Measurements from ENCODE around the gene RHOBTB1. TPM values are rescaled to one million over a fixed set of nuclear protein-coding genes. Genes with fewer than 3 reads are reported as not detected.
A peak's percentile ranks its signal among the peaks of the same experiment; 100 is the strongest.

RHOBTB1 gene, protein sequence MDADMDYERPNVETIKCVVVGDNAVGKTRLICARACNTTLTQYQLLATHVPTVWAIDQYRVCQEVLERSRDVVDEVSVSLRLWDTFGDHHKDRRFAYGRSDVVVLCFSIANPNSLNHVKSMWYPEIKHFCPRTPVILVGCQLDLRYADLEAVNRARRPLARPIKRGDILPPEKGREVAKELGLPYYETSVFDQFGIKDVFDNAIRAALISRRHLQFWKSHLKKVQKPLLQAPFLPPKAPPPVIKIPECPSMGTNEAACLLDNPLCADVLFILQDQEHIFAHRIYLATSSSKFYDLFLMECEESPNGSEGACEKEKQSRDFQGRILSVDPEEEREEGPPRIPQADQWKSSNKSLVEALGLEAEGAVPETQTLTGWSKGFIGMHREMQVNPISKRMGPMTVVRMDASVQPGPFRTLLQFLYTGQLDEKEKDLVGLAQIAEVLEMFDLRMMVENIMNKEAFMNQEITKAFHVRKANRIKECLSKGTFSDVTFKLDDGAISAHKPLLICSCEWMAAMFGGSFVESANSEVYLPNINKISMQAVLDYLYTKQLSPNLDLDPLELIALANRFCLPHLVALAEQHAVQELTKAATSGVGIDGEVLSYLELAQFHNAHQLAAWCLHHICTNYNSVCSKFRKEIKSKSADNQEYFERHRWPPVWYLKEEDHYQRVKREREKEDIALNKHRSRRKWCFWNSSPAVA
- total RNA-seq: 13.5 TPM
- long read RNA-seq, full-length matches to known transcripts: 9 of 21 reads
- long read RNA-seq, partial matches to known transcripts: 5 of 21 reads
- long read RNA-seq, other reads (novel, unspliced or antisense): 7 of 21 reads

DNA sequence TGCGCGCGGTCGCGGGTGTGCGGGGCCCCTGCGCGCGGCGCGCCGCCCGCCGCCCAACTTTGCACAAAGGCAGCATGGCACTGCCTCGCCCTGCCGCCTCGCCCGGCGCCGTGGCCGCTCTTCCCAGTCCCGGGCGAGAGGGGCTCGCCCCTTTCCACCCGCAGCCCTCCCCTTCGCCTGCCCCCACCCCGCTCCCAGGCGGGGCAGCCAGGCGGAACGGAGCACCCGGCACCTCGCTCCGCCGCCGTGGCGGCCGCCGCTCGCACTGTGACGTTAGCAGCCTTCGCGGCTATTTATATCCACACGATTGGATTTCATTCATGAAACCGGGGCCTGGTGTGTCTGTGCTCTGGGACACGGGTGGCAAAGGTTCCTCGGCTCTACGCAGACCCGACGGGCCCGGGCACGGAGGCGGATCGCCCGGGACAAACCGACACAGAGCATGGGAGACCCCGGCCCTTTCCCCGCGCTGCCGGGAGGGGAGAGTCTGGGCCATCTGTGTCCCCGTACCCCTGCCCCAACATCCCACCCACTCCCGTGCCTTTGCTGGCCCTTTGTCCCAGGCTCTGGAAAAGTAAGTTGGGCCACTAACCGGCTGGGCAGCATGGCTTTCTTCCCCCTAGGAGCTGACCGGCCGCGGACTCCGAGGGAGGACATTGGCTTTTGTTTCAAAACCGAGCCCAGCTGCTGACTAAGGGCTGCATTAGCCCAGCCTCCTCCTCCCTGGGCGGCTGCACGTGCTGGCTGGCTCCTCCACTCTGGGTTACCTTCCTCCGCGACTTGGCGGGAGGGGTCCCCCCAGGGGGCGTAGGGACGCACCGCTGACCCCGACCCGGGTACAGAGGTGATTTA is at the start of gene RHOBTB1:
RHOBTB1 (minus strand) TSS at position 128 of the 852 bp plus-strand sequence. CDS start 32,643 bp downstream, outside the sequence.
- H3K27me3 ChIP-seq (ENCODE audit: low read depth): no peaks in the 10 kb centered on the region
- H3K27ac ChIP-seq: peak within 1 kb of the TSS; percentile 96
- ATAC-seq (peak; percentile 91 to 93), DNase-seq (peak; percentile 81)
- no peaks in the 10 kb centered on the region for H3K9me3 ChIP-seq
- TF ChIP-seq, protein P1, sequence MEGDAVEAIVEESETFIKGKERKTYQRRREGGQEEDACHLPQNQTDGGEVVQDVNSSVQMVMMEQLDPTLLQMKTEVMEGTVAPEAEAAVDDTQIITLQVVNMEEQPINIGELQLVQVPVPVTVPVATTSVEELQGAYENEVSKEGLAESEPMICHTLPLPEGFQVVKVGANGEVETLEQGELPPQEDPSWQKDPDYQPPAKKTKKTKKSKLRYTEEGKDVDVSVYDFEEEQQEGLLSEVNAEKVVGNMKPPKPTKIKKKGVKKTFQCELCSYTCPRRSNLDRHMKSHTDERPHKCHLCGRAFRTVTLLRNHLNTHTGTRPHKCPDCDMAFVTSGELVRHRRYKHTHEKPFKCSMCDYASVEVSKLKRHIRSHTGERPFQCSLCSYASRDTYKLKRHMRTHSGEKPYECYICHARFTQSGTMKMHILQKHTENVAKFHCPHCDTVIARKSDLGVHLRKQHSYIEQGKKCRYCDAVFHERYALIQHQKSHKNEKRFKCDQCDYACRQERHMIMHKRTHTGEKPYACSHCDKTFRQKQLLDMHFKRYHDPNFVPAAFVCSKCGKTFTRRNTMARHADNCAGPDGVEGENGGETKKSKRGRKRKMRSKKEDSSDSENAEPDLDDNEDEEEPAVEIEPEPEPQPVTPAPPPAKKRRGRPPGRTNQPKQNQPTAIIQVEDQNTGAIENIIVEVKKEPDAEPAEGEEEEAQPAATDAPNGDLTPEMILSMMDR (IDR thresholded peaks at IDR 0.05): no peak
- H3K4me1 ChIP-seq: peaks cover 17% of the 10 kb centered on the region
- H3K36me3 ChIP-seq: no peaks in the 10 kb centered on the region
- H3K4me3 ChIP-seq: peak within 1 kb of the TSS; percentile 64
- intact Hi-C loops (cut with DNase I): no loop called here

DNA sequence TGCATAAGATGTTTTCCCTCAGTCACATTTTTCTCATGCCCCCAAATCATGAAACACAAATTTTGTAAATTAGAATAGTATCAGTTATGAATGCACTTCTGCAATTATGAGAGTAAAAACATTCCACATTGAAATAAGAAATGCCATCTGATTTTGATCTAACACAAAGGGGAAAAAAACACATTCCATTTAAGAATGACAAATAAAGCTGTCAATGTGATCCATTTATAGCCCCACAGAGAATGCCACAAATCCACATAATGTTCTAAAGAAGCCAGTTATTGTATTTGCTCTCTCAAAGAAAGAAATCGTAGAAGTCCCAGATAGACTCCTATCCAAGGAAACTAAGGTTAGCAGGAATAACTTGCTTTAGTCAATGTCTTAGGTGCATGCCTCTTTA is 48.7 kb upstream of the RHOBTB1 start:
- Histone ChIP-seq H3K9me3 (no peaks in the 10 kb centered on the region), H3K4me1 (no peaks in the 10 kb centered on the region), H3K4me3 (no peak overlapping the region), H3K27me3 (ENCODE audit: low read depth) (no peaks in the 10 kb centered on the region), H3K27ac (no peak overlapping the region), H3K36me3 (no peaks in the 10 kb centered on the region)
- ATAC-seq: no peak
- intact Hi-C loops (cut with DNase I): no loop called here
- TF ChIP-seq, protein P1 (IDR thresholded peaks at IDR 0.05): no peak
- no peak for DNase-seq

DNA sequence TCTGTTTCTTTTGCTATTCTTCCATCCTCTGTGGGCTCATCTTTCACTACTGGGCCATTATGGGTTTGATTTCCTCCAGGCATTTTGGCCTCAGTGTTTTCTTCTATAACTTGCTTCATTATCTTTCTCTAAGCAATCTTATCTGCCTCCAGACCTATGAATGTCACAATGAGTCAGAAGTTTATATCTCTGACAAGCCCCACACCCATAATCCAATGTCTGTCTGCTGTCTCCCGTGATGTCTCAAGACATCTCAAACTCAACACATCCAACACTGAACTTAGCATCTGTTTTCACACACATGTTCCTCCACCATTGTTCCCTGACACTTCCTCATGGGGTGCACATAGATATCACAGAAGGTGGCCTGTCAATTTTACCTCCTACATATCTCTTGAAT is 46.7 kb upstream of the RHOBTB1 start:
- no peaks in the 10 kb centered on the region for H3K27me3 ChIP-seq (ENCODE audit: low read depth)
- DNase-seq (no peak), ATAC-seq (no peak)
- H3K4me3 ChIP-seq: no peak overlapping the region
- H3K27ac ChIP-seq: no peak overlapping the region
- no peaks in the 10 kb centered on the region for H3K4me1 ChIP-seq
- H3K9me3 ChIP-seq: no peaks in the 10 kb centered on the region
- TF ChIP-seq, protein P1 (IDR thresholded peaks at IDR 0.05): no peak
- intact Hi-C loops (cut with DNase I): no loop called here
- no peaks in the 10 kb centered on the region for H3K36me3 ChIP-seq

DNA sequence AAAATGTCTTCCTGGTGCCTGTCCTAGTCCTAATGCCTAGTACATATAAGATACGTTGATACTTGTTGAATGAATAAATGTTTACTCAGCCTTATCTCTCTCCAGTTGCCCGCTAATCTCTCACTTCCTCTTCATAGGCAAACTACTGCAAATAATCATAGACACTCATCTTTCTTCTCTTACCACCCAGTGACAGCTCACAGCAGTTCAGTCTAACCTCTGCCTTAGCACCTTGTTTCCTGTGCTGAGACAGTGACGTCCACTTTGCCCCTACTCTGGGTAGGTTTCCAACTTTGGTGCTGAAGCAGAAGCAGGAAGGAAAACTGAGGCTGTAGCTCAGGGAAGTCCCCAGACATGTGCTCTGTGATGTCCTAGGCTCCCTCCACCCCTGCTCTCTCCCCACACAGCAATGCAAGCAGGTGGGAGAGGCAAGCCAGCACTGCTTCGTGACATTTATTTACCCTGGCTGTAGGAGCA is 45.5 kb upstream of the RHOBTB1 start:
- H3K9me3 ChIP-seq: no peaks in the 10 kb centered on the region
- H3K36me3 ChIP-seq: no peaks in the 10 kb centered on the region
- no peak for DNase-seq
- no peaks in the 10 kb centered on the region for H3K27me3 ChIP-seq (ENCODE audit: low read depth)
- no peak for ATAC-seq
- no peak overlapping the region for H3K4me3 ChIP-seq
- TF ChIP-seq, protein P1 (IDR thresholded peaks at IDR 0.05): no peak
- no peak overlapping the region for H3K27ac ChIP-seq
- intact Hi-C loops (cut with DNase I): no loop called here
- no peaks in the 10 kb centered on the region for H3K4me1 ChIP-seq

DNA sequence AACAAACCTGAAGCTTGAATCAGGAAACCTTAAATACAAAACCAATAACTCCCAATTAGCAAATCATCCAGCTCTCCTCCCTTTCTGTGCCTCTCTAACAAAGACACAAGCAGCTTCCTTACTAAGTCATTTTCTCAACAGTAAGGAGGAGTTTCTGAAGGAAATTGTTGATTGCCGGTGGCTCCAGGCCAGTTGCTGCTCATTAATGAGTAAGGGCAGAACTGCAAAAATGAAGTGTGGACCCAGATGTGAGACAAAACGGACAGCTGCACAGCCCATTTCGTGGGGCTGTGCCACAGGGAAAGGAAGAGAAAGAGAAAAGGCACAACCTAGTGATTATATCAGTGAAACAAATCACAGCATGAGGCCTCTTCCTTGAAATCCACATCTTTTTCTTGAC is 42.8 kb upstream of the RHOBTB1 start:
- no peak for DNase-seq
- intact Hi-C loops (cut with DNase I): no loop called here
- Histone ChIP-seq H3K4me3 (no peak overlapping the region), H3K27me3 (ENCODE audit: low read depth) (no peaks in the 10 kb centered on the region), H3K36me3 (no peaks in the 10 kb centered on the region), H3K9me3 (no peaks in the 10 kb centered on the region), H3K4me1 (no peaks in the 10 kb centered on the region), H3K27ac (no peak overlapping the region)
- no peak for ATAC-seq
- TF ChIP-seq, protein P1 (IDR thresholded peaks at IDR 0.05): no peak
